Thyroid gland (tissue), 4 donors: ENCODE results near the gene AP2A2. TPM values are rescaled to one million over a fixed set of nuclear protein-coding genes. Genes with fewer than 3 reads are reported as not detected.

Experiments
- DNase-seq, 2 donors: peaks; one replicate each; pipeline ENCODE4 v3.0.0-alpha.2; 2019
- H3K27ac ChIP-seq, 3 donors: fragments of 200-600 bp; sonication (generic); 1 replicate in 2 of 3; 2 replicates in 1 of 3; pipeline ENCODE4 v1.5.1; 2016 to 2019; ENCODE audit warnings: mild to moderate bottlenecking in 1 of 3, moderate library complexity in 1 of 3
- H3K27me3 ChIP-seq: fragments of 200-600 bp; sonication (generic); one replicate; pipeline ENCODE4 v1.5.1; 2019
- H3K36me3 ChIP-seq, 2 donors: fragments of 200-600 bp; sonication (generic); one replicate each; pipeline ENCODE4 v1.5.1; 2016 to 2019
- H3K4me1 ChIP-seq, 2 donors: fragments of 200-600 bp; sonication (generic); one replicate each; pipeline ENCODE4 v1.5.1; 2017 to 2019
- H3K4me3 ChIP-seq, 3 donors: fragments of 200-600 bp; sonication (generic); replicated peaks in 1 of 3; 1 replicate in 2 of 3; 2 replicates in 1 of 3; pipeline ENCODE4 v1.5.1; 2016; ENCODE audit warnings: mild to moderate bottlenecking in 1 of 3
- H3K9me3 ChIP-seq: fragments of 200-600 bp; sonication (generic); one replicate; pipeline ENCODE4 v1.5.1; 2017
- POLR2A ChIP-seq, 2 donors: fragments of 450-650 bp; IDR thresholded peaks; one replicate each; pipeline ENCODE4 v1.6.1; 2017; ENCODE audit warnings: antibody characterized with exemption in 2 of 2, mild to moderate bottlenecking in 2 of 2, moderate library complexity in 1 of 2
- WGBS, 2 donors: methylation state at CpG; one replicate each; pipeline ENCODE4 v1.1.5; 2017; 5-methylcytosine and 5-hydroxymethylcytosine counted together
- intact Hi-C: fragments of 100-400 bp; cut with DNase I; formaldehyde crosslinking; loops from one replicate; pipeline ENCODE4 v1.15.1; 2023
- total RNA-seq, 4 donors: library from RNA; depleted of rRNA; stranded (reverse); fragments of >200 nt; gene quantifications; one replicate each; pipeline ENCODE4 v1.2.3, GENCODE V29; 2016
- TF ChIP-seq, protein P1 (sequence below), 6 experiments: fragments of 200-600 bp in 3 of 6; fragments of 450-650 bp in 3 of 6; sonication (generic) in 3 of 6; IDR thresholded peaks; one replicate each; pipeline ENCODE4 v1.5.1; 2016 to 2019; ENCODE audit warnings: antibody characterized with exemption in 6 of 6, mild to moderate bottlenecking in 2 of 6, inconsistent platforms in 1 of 6, moderate library complexity in 1 of 6

Gene AP2A2
- total RNA-seq, 4 donors from 2014 or later: 37.2 to 67.3 (median 54.1) TPM

DNA sequence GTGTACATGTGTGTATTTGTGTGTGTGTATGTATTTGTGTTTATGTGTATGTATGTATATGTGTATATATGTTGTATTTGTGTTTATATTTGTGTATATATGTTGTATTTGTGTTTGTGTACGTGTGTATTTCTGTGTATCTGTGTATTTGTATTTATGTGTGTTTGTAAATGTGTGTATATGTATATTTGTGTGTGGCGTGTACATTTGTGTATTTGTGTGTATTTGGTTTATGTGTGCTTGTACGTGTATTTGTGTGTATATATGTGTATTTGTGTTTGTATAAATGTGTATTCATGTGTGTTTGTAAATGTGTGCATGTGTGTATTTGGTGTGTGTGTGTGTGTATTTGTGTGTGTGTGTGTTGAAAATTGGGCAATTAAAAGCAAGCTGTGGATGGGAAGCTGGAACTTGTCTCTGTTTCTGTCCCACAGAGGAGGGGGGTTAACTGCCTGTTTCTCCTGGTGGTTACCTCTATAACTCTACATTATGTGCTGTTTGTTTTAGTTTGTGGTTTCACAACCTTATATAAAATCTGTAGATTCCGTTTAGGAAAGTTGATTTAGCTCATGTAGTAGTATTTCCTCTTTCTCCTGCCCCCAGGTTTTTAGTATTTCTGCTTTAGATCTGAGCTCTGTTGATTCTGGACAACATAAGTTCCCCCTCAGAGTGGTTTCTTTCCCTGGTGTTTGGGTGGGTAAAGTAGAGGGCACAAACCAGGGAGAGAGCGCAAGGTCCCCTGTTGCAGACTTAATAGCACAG lies 28.9 kb downstream of the AP2A2 start:
- DNase-seq: no peak
- Histone ChIP-seq H3K36me3 (peaks cover 0 to 1% of the 10 kb centered on the region in 2 donors), H3K27ac (no peak overlapping the region), H3K4me1 (peaks cover 8 to 15% of the 10 kb centered on the region in 2 donors), H3K4me3 (no peak overlapping the region), H3K9me3 (no peaks in the 10 kb centered on the region), H3K27me3 (no peaks in the 10 kb centered on the region)
- WGBS, 2 donors: 81 to 83% methylated on average over 5 of the region's 5 CpGs
- TF ChIP-seq, protein P1, sequence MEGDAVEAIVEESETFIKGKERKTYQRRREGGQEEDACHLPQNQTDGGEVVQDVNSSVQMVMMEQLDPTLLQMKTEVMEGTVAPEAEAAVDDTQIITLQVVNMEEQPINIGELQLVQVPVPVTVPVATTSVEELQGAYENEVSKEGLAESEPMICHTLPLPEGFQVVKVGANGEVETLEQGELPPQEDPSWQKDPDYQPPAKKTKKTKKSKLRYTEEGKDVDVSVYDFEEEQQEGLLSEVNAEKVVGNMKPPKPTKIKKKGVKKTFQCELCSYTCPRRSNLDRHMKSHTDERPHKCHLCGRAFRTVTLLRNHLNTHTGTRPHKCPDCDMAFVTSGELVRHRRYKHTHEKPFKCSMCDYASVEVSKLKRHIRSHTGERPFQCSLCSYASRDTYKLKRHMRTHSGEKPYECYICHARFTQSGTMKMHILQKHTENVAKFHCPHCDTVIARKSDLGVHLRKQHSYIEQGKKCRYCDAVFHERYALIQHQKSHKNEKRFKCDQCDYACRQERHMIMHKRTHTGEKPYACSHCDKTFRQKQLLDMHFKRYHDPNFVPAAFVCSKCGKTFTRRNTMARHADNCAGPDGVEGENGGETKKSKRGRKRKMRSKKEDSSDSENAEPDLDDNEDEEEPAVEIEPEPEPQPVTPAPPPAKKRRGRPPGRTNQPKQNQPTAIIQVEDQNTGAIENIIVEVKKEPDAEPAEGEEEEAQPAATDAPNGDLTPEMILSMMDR (IDR thresholded peaks at IDR 0.05): no peak
- TF ChIP-seq POLR2A (IDR thresholded peaks at IDR 0.05): no peak
- intact Hi-C loops: no loop called here

DNA sequence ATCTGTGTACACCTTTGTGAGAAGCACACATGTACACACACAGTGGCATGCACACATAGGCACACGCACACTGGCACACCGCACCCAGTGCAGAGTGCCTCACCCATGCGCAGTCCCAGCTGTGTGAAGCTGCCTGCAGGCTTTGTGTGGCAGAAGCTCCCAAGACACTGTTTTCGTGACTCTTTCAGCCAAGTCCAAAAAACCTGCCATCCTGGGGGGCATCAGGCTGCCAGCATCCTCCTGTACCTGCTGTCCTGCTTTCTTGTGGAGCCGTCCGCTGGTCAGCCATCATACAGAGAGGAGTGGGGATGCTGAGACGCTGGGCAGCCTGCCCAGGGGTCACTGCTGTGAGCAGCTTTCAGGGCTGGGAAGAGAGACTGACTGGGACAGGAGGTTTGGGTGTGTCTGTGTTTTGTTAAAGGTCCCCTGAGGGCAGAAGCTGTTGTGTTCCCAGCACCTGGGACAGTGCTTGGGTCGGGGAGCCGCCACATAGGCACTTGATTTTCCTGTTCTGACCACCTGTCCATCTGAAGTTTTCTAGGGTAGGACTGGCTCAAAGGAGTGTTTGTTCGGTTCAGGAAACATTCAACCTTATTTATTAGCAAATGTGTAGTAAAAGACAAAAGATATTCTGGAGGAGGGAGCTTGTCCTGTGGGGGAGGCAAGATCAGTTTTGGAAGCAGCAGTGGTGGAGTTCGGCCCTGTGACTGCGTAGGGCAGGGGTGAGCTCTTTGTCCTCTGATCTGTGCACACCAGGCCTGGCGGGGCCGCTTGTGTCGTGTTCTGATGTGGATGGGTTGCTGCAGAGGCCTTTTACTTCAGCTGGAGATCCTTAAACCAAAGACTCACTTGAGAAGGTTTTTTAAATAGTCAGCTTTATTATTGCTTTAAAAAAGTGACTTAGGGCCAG lies 29.7 kb downstream of the AP2A2 start:
- DNase-seq: peak; percentile 16 to 24
- WGBS, 2 donors: 75 to 78% methylated on average over 11 to 15 of the region's 15 CpGs
- peaks cover 1 to 8% of the 10 kb centered on the region in 2 donors for H3K36me3 ChIP-seq
- no peaks in the 10 kb centered on the region for H3K27me3 ChIP-seq
- H3K4me3 ChIP-seq: no peak overlapping the region
- TF ChIP-seq POLR2A (IDR thresholded peaks at IDR 0.05): no peak
- TF ChIP-seq, protein P1 (IDR thresholded peaks at IDR 0.05): no peak
- H3K27ac ChIP-seq: no peak overlapping the region
- H3K4me1 ChIP-seq: peaks cover 8 to 15% of the 10 kb centered on the region in 2 donors
- no peaks in the 10 kb centered on the region for H3K9me3 ChIP-seq
- intact Hi-C loops: no loop called here

- WGBS, 2 donors: 90 to 96% methylated on average over 11 of the region's 11 CpGs
- intact Hi-C loops: no loop called here
These were observed 31.7 kb downstream of the AP2A2 start for GRCh38 chr11:957212-957920.

GRCh38 chr11:958101-958500 lies 32.4 kb downstream of the AP2A2 start:
- Histone ChIP-seq H3K9me3 (no peaks in the 10 kb centered on the region), H3K4me1 (peaks cover 7 to 8% of the 10 kb centered on the region in 2 donors), H3K27me3 (no peaks in the 10 kb centered on the region), H3K36me3 (peaks cover 8% of the 10 kb centered on the region in 2 donors), H3K4me3 (no peak overlapping the region), H3K27ac (no peak overlapping the region)
- no peak for TF ChIP-seq POLR2A (IDR thresholded peaks at IDR 0.05)
- TF ChIP-seq, protein P1 (IDR thresholded peaks at IDR 0.05): no peak
- intact Hi-C loops: no loop called here
- no peak for DNase-seq
- WGBS, 2 donors: 97 to 99% methylated on average over 7 of the region's 7 CpGs

More at GRCh38 chr11:957212-957920, 31.7 kb downstream of the AP2A2 start:
- Histone ChIP-seq H3K4me1 (peaks cover 8 to 11% of the 10 kb centered on the region in 2 donors), H3K27ac (no peak overlapping the region), H3K4me3 (no peak overlapping the region), H3K9me3 (no peaks in the 10 kb centered on the region), H3K36me3 (peaks cover 8% of the 10 kb centered on the region in 2 donors), H3K27me3 (no peaks in the 10 kb centered on the region)
- no peak for TF ChIP-seq POLR2A (IDR thresholded peaks at IDR 0.05)
- TF ChIP-seq, protein P1 (IDR thresholded peaks at IDR 0.05): no peak
- no peak for DNase-seq
